Measurements from ENCODE around the gene LHCGR.
"Not testable (repeated sequence)": the region's sequence is repeated elsewhere in the genome, so short reads cannot be mapped to it uniquely, and the experiment has no call there.

LHCGR gene

GRCh38 chr2:48739236-48739635 lies 16.3 kb downstream of the LHCGR start:
- DNase-seq (ENCODE audit: low read depth): not testable (repeated sequence)

GRCh38 chr2:48738806-48739205 lies 16.7 kb downstream of the LHCGR start:
- DNase-seq (ENCODE audit: low read depth): no peak

- DNase-seq (ENCODE audit: low read depth): no peak
Measured at GRCh38 chr2:48736251-48736650, 19.3 kb downstream of the LHCGR start.

- DNase-seq (ENCODE audit: low read depth): no peak
Measured at GRCh38 chr2:48734576-48735303, 20.8 kb downstream of the LHCGR start.

- DNase-seq (ENCODE audit: low read depth): no peak
Measured at GRCh38 chr2:48733067-48733503, 22.4 kb downstream of the LHCGR start.

- no peak for DNase-seq (ENCODE audit: low read depth)
Measured at GRCh38 chr2:48728840-48729239, 26.7 kb downstream of the LHCGR start.

- no peak for DNase-seq (ENCODE audit: low read depth)
Measured at GRCh38 chr2:48728295-48728694, 27.2 kb downstream of the LHCGR start.

- no peak for DNase-seq (ENCODE audit: low read depth)
Measured at GRCh38 chr2:48727560-48727959, 28.0 kb downstream of the LHCGR start.

- DNase-seq (ENCODE audit: low read depth): no peak
Measured at GRCh38 chr2:48725696-48726494, 29.6 kb downstream of the LHCGR start.

- DNase-seq (ENCODE audit: low read depth): no peak
Measured at GRCh38 chr2:48724278-48724677, 31.2 kb downstream of the LHCGR start.

GRCh38 chr2:48723129-48723528 lies 32.4 kb downstream of the LHCGR start:
- DNase-seq (ENCODE audit: low read depth): no peak

GRCh38 chr2:48722391-48722790 lies 33.1 kb downstream of the LHCGR start:
- DNase-seq (ENCODE audit: low read depth): no peak

- no peak for DNase-seq (ENCODE audit: low read depth)
Measured at GRCh38 chr2:48721158-48721557, 34.4 kb downstream of the LHCGR start.

GRCh38 chr2:48719480-48720177 lies 35.9 kb downstream of the LHCGR start:
- DNase-seq (ENCODE audit: low read depth): no peak

GRCh38 chr2:48717846-48718245 lies 37.7 kb downstream of the LHCGR start:
- DNase-seq (ENCODE audit: low read depth): no peak

- no peak for DNase-seq (ENCODE audit: low read depth)
Measured at GRCh38 chr2:48715956-48716355, 39.6 kb downstream of the LHCGR start.

GRCh38 chr2:48715042-48715899 lies 40.3 kb downstream of the LHCGR start:
- DNase-seq (ENCODE audit: low read depth): no peak

- DNase-seq (ENCODE audit: low read depth): no peak
Measured at GRCh38 chr2:48714245-48714644, 41.3 kb downstream of the LHCGR start.

GRCh38 chr2:48713647-48714046 lies 41.9 kb downstream of the LHCGR start:
- DNase-seq (ENCODE audit: low read depth): no peak

- DNase-seq (ENCODE audit: low read depth): no peak
Measured at GRCh38 chr2:48712151-48712550, 43.4 kb downstream of the LHCGR start.

GRCh38 chr2:48711343-48711742 lies 44.2 kb downstream of the LHCGR start:
- no peak for DNase-seq (ENCODE audit: low read depth)
